HG03175 (cell line): ENCODE data around the gene SLFN12.
"Not testable (repeated sequence)": the region's sequence is repeated elsewhere in the genome, so short reads cannot be mapped to it uniquely, and the experiment has no call there.

Experiments used
- ATAC-seq: cut with Tn5 transposase; IDR thresholded peaks from one replicate; pipeline ENCODE4 v1.9.1; 2021; ENCODE audit warnings: mild to moderate bottlenecking, moderate library complexity; ENCODE audit not compliant: unreplicated experiment

The SLFN12 gene

DNA sequence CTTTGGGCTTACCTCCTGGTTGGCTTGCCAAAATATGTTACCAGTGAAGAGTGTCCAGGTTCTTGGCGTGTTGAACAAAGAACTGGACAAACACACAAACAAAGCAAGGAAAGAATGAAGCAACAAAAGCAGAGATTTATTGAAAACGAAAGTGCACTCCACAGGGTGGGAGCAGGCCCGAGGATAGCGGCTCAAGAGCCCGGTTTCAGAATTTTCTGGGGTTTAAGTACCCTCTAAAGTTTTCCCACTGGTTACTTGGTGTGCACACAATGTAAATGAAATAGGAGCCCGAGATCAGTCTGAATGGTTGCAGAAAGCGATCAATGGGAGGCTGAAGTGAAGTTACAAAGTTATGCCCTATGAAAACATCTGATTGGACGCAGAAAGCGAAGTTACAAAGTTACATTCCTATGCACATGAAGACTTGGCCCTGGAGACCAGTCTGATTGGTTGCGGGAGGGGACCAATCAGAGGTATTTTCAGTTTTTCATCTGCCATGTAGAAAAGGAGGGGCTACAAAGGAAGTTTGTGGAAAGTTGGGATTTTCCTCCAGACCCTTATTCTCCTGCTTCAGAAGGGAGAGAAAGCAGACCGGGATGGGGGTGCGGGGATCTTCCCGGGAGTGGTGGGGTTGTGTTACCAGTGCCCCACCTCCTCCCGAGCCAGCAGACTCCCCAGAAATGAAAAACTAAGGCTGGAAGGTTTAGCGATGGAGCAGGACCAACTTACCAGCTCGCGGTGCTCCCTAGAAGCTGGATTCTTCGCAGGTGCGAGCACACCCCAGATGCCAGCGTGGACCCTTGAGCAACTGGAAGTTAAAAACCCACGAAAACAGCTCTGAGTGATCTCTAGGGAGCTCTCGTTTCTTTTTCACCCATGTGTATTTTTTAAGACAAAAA is at the start of gene SLFN12:
Gene SLFN12, minus strand, starts transcription at position 325 of the 899 bp plus-strand sequence. CDS start 9,472 bp downstream, outside the sequence.
- ATAC-seq, result peak; percentile 78

DNA sequence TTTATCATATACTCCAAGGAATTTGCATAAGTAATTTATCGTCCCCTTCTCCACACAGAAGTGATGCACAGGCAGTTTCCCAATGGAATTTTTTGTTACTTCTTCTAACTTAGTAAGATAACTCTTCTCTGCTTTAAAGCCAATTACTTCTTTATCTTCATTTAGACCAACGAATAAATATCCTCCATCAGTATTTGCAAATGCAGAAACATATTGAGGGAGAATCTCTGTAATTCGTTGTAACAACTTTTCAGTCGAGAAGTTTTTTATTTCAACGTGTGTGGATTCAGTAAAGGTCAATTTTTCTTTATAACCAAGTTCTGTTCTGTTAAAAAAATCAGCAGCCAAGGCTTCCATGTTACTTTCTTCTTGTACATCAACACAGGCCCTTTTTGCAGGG is 47.0 kb upstream of the SLFN12 start:
- no peak for ATAC-seq

DNA sequence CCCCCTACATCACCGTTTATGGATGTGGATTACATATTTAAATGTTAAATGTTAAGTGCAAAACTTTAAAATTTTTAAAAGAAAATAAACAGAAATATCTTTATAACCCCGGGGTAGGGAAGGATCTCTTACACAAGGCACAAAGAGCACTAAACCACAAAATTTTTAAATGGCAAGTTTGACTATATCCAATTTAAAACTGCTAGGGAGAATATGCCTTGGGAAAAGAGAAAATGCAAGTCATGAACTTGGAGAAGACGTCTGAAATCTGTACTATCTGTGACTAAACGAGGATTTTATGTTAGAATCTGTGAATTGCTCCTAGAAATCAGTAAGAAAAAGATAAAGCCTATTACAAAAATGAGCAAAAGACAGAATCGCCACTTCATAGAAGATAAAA is 44.9 kb upstream of the SLFN12 start:
- ATAC-seq, result no peak

DNA sequence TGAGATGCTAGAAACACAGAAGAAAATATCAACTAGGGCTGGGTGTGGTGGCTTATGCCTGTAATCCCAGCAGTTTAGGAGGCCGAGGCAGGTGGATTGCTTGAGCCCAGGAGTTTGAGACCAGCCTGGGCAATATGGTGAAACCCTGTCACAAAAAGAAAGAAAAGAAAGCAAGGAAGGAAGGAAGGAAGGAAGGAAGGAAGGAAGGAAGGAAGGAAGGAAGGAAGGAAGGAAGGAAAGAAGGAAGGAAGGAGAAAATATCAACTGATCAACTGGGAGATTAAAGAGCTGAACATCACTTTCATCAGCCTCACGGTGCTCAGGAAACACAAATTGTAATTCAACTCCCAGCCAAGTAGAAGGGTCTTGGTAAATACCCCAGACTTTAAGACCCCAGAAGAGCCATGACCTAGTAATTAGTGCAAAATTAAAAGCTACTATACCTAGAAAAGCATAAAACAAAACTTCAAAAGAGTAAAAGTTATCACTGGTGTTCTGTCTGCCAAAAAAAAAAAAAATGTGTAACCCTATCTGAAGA is 44.1 kb upstream of the SLFN12 start:
- no peak for ATAC-seq

DNA sequence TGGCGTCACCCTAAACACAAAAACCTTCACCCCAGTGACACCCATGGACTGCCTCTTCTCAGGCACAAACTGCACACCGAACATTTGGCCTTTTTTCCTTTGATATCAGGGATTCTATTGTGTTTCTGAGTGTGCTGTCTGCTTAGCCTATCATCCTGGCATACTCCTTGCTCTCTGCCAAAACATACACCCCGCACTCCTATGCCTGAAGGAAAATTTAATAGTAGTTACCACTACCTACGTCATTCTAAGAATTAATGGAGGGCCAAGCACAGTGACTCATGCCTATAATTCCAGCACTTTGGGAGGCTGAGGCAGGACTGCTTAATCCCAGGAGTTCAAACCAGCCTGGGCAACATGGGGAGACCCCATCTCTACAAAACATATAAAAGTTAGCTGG is 36.2 kb upstream of the SLFN12 start:
- ATAC-seq, result no peak

DNA sequence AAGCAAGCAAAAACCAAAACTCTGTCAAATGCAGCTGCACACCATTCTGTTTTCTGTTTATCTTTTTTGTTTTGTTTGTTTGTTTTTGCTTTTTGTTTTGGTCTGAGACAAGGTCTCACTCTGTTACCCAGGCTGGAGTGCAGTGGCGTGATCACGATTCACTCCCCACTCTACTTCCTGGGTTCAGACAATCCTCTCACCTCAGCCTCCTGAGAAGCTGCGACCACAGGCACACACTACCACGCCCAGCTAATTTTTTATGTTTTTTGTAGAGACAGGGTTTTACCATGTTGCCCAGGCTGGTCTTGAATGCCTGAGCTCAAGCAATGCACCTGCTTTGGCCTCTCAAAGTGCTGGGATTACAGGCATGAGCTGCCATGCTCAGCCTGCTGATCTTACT is 35.5 kb upstream of the SLFN12 start:
- no peak for ATAC-seq

DNA sequence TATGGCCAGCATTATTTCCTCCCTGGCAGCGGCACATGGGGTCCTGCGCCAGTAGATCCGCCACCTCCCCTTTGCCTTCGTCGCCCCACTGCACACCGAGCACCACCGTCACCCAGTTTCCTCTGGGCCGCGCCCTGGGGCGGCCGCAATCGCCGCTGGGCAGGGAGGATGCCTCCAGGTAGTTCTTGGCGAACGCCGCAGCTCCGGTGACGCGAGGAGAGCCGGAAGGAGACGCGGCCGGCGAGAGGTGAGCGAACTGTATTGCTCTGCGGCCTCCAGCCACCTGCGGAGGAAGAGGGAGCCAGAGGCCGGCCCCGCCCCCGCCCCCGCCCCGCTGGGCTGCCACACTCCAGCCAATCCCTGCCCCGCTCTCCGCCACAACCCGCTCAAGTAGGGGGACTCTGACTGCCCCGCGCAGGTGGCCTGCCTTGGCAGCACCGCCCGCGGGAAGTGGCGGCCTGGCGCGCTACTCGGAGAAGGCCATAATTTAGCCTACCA is 28.1 kb upstream of the SLFN12 start:
- peak; percentile 86 for ATAC-seq

DNA sequence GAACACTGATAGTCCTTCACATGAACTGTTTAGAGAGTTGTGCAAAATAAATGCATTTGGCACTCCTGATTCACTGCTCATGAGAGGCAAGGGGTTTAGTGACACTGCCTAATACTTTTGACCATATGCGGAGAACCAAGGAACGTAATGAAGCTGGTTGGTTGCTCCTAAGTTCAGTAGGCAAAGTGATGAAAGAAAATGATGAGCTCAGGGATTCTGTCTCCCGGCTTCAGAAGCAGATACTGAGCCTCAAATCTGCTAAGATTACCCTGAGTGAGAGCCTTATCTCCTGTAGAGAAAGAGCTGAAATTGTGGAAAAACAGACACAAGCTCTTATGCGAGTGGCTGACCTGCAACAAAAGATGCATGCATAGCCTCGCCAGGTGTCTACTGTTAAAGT is 21.7 kb upstream of the SLFN12 start:
- ATAC-seq, result not testable (repeated sequence)

DNA sequence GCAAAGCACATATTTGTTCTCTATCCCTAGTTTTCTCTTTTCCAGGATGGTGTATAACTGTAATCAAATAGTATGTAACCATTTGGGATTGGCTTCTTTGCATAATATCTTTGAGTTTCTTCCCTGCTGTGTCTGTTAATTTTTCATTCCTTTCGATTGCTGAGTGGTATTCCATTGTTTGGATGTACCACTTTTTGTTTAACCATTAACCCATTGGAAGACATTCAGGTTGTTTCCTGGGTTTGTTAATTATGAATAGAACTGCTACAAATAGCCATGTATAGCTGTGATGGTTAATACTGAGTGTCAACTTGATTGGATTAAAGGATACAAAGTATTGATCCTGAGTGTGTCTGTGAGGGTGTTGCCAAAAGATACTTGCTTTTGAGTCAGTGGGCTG is 20.9 kb upstream of the SLFN12 start:
- no peak for ATAC-seq

DNA sequence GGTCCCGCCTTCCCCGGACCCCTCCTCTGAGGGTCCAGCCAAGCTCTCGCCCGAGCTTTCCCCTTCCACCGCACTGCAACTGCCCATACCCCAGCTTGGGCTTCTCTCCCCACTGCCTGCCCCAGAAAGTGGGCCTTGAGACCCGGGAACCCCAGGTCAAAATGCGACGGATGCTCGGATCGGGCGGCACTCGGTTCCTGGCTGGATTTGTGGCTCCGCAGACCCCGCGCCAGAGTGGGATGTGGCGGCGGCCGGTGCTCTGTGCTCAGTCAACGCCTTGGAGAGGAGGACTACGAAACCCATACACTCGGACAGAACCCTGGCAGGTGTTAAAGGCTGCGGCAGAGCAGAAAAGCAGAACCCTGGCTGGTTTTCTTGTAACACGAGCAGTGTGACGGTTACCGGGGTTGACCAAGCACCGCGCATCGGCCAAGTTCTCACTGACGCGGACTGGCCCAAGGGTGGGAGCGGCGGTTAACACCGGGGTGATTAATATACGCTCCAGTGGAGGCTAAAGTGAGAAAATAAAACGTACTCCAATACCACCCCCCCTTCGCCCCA is 17.2 kb upstream of the SLFN12 start:
- ATAC-seq, result peak; percentile 61

DNA sequence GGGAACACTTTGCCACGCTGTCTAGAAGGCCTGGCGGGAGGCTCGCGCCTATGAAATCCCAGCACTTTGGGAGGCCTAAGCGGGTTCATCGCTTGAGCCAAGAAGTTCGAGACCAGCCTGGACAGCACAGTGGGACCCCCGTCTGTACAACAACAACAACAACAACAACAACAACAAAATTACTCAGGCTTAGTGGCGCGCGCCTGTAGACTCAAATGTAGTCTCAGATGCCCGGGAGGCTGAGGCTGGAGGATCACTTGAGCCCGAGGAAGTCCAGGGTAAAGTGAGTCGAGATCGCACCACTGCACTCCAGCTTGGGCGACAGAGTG is 16.6 kb upstream of the SLFN12 start:
- no peak for ATAC-seq

DNA sequence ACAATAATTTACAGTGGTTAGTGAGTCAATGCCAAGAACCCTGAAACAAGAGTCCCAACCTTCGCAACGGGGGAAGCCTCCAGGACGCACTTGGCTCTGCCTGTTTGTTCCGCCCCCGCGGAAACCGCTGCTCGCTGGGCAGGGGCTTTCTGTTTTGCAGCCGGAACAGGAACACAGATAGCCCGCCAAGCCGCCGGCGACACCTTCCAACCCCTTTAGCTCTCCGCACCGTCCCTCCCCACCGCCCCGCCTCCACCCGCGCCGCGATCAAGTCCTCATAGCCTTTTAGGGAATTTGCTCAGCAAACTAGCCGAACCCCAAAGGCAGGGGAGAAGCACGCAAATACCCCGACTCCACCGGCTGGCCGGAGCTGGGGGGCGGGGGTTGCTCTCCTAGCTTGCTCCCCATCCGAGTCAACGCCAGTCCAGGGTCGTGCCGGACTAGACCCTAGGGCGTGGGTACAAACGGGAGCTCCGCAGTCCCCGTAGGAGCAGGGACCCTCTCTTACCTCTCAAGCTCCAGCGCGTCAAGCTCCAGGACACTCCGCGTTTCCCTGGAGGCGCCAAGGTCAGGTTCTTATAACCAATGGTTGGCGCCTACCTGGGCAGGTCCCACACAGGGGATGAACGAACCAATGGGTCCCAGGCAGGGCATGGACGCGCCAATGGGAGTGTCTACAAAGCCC is 16.1 kb upstream of the SLFN12 start, which contains the start of gene SLFN13:
Gene SLFN13, minus strand, starts transcription at position 553 of the 685 bp plus-strand sequence. CDS start 3,086 bp downstream, outside the sequence.
- peak; percentile 62 for ATAC-seq

DNA sequence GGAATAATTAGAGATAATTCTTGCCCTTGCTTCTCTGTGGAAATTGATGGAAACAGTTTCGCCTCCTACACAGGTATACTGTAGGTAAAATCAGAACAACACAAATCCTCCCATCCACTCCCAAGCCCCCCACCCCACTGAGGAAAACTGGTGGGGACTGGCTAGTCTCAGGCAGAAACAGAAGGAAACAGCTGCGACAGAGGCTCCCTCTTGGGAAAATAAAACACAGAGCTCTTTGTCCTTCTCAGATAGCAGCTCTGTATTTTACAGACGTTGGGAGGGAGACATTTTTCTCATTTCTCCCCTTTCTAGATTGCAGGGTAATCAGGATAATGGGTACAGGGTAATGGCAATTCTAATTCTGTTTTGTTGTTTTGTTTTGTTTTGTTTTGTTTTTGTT is 15.2 kb upstream of the SLFN12 start:
- ATAC-seq, result no peak

DNA sequence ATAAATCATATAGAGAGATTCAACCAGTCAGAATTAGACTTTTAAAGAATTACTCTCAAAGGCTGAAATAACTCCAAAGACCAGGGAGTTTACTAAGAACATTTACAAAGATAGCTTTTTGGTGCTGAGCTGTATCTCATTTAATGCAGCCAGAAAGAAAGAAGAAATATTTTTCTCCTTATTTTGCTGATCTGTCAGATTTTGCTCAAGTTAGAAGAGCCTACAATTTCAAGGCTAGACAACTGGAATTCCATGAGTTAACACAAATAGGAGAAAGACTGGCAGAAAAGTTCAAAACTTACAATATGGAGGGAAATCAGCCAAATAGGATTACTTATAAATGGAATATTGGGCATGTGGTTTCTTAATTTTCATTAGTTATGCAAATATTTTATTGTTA is 6.1 kb upstream of the SLFN12 start:
- no peak for ATAC-seq

DNA sequence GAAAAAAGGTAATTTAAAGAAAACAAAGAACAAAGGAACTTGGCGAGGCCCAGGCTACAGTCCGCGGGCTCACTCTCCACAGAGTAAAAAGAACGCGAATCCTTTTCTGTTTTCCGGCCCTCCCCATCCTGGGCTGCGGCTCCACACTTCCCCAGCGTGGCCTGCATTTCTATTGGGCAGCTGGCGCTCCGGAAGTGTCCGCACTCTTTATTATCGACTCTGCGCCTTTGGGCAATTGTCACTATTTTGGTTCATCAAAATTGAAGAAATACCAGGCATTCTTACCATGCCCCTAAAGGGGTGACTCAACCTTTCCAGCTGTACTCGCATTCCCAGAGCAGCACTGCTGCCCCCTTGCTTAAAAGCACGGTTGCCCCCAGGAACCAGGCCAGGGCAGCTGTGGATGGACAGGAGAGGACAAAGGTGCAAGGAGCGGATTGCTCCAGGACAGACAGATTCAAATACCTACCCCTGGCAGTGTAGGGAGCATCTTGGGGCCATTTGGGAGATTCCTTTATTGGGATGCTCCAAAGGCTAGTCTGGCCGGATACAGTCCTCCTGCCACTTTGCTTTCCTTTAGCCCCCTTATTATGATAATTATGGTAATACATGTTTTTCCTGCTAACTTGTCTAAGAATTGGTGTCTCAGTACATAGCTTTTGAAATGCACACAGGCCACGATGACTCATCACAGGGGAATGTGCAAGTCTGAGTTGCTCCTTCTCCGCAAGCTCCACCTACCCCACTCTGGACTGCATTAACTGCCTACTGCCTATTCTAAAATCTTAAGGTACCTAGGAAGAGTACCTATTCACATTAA is 985 bp upstream of the SLFN12 start:
- ATAC-seq, result no peak

DNA sequence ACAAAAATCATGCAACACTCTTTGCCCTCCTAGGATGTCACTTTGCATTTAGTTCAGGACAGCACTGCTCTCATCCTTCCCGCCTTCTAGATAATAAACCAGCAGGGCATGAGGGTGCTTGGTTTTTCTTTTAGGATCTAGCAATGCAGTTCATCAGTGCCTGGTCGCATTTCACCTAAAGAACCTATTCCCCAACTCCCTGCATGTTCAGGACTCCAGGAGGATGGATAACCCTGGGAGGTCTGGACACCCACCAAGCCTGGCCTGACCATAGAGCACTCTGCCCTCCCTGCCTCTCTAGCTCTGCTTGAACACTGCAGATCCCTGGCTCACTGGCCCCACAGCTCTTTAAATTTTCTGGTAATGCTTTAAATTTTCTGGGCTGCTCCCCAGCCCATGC is 2.6 kb downstream of the SLFN12 start:
- ATAC-seq, result no peak

DNA sequence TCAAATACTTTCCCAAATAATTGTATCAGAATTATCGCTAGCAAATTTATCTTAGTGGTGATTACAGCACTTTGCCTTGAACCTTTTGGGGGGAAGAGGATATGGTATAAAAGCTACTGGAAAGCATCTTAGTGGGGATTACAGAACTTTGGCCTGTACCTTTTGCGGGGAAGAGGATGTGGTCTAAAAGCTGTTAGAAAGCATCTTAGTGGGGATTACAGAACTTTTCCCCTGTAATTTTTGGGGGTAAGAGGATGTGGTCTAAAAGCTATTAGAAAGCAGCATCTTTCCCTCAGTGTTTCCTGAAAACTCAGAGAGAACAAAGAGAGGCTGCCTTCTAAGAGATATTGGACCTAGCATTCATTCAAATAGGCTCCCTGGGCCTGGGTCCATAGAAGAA is 4.1 kb downstream of the SLFN12 start:
- no peak for ATAC-seq

DNA sequence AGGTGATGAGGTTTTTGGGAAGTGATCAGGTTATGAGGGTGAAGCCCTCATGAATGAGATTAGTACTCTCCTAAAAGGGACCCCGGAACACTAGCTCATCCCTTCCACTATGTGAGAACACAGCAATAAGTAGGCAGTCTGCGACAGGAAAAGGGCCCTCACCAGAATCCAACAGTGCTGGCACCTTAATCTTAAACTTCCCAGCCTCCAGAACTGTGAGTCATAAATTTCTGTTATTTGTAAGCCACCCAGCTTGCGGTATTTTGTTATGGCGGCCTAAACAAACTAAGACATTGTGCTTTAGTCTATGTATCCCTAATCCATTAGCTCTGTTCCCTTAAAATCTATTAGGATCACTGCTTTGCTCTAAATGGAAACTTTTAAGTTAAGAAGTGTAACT is 8.5 kb downstream of the SLFN12 start:
- ATAC-seq, result no peak

DNA sequence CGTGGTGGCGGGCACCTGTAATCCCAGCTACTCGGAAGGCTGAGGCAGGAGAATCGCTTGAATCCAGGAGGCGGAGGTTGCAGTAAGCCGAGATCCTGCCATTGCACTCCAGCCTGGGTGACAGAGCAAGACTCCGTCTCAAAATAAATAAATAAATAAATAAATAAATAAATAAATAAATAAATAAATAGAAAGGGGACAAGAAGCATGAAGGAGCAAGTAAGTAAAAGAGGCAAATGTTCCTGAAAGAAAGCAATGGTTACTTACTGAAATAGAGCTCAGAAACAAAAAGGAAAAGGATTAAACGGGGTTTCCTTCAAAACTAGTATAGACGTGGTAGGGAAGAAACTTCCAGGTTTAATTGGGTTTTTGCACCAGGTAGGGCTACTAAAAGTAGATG is 11.2 kb downstream of the SLFN12 start:
- not testable (repeated sequence) for ATAC-seq

DNA sequence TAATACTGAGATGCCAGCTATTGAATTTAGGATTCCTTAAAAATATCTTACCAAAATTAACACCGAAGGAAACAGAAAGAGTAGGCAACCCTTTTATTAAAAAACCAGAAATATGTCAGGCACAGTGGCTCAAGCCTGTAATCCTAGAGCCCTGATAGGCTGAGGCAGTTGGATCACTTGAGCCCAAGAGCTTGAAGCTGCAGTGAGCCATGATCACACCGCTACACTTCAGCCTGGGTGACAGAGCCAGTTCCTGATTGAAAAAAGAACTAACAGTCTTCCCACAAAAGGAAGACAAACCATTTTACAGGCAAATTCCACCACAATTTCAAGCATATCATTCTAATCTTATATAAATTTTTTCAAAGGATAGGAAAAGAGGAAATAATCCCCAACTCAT is 15.6 kb downstream of the SLFN12 start:
- no peak for ATAC-seq

DNA sequence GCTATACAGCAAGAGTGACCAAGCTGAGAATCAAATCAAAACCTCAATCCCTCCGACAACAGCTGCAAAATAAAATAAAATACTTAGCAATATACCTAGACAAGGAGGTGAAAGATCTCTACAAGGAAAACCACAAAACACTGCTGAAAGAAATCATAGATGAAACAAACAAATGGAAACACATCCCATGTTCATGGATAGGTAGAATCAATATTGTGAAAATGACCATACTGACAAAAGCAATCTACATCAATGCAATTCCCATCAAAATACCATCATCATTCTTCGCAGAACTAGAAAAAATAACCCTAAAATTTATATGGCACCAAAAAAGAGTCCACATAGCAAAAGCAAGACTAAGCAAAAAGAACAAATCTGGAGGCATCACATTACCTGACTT is 17.6 kb downstream of the SLFN12 start:
- not testable (repeated sequence) for ATAC-seq
